Stimulated activated memory B cell treated with anti-CD40 and anti-IgM and Interleukin-4, amounts not matched to agents 10 μg/mL and 1 μg/mL and 100 μg/mL, for 72 hours (primary cell): ENCODE data around the gene RASSF5.

Experiments
- ATAC-seq: fragments of 150-1000 bp; cut with Tn5 transposase; 2 replicates; pipeline ENCODE4 v1.10.0; 2021
- H3K27ac Mint-ChIP-seq: one replicate; pipeline ENCODE4 v1.8.0; 2022; ENCODE audit warnings: mild to moderate bottlenecking, mixed read lengths
- H3K27me3 Mint-ChIP-seq: one replicate; pipeline ENCODE4 v1.8.0; 2022; ENCODE audit warnings: mixed read lengths
- H3K36me3 Mint-ChIP-seq: one replicate; pipeline ENCODE4 v1.8.0; 2022; ENCODE audit warnings: mixed read lengths
- H3K4me1 Mint-ChIP-seq: one replicate; pipeline ENCODE4 v1.8.0; 2022; ENCODE audit warnings: mixed read lengths
- H3K4me3 Mint-ChIP-seq: one replicate; pipeline ENCODE4 v1.8.0; 2022; ENCODE audit warnings: mild to moderate bottlenecking, moderate library complexity, mixed read lengths
- H3K9me3 Mint-ChIP-seq: one replicate; pipeline ENCODE4 v1.8.0; 2022; ENCODE audit warnings: mixed read lengths

RASSF5 gene

GRCh38 chr1:206486995-206487788 is 20.1 kb upstream of the RASSF5 start:
- no peaks in the 10 kb centered on the region for H3K9me3 Mint-ChIP-seq
- H3K27ac Mint-ChIP-seq = no peak overlapping the region
- no peak overlapping the region for H3K4me3 Mint-ChIP-seq
- H3K4me1 Mint-ChIP-seq = no peaks in the 10 kb centered on the region
- no peaks in the 10 kb centered on the region for H3K27me3 Mint-ChIP-seq
- ATAC-seq = no peak
- peaks cover 66% of the 10 kb centered on the region for H3K36me3 Mint-ChIP-seq

DNA sequence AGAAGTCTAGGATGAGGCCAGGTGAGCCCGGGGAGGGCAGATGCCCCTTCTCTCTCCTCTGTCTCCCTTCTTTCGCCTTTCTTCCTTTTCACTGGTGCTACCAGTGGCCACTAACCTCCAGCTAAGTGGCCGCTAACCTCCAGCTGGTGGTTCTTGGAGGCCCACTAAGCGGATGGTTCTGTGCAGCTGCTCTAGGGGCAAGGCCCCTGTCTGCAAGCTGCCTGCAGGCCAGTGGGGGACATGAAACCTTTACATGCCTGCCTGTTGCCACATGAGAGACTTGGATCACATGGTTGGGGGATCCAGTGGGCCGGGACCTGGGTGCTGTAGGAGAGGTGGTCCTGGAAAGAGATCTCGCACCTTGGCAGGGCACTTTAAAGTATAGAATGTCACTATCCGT is 19.4 kb upstream of the RASSF5 start:
- H3K36me3 Mint-ChIP-seq = peaks cover 66% of the 10 kb centered on the region

DNA sequence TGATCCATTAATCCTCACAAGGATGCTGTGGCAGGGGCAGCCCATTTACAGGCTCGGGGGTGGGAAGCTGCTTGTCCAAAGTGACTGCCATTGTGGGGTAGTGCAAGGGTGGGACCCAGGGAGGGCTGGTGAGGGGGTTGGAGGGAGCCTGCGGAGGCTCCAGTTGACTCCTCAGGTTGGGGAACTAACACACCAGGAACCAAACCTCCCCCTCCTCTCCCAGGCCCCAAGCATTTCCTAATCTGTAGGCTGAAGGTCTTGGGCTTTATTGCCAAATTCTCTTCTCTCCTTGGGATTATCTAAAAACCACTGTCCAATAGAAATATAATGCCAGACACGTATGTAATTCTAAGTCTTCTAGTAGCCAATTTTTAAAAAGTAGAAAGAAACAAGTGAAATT is 18.9 kb upstream of the RASSF5 start:
- H3K4me1 Mint-ChIP-seq = no peaks in the 10 kb centered on the region

More for the DNA sequence above, 19.4 kb upstream of the RASSF5 start:
- Mint-ChIP-seq H3K27me3 (no peaks in the 10 kb centered on the region), H3K4me1 (no peaks in the 10 kb centered on the region), H3K27ac (peak overlapping the region; percentile 24), H3K9me3 (no peaks in the 10 kb centered on the region), H3K4me3 (no peak overlapping the region)
- ATAC-seq = no peak

DNA sequence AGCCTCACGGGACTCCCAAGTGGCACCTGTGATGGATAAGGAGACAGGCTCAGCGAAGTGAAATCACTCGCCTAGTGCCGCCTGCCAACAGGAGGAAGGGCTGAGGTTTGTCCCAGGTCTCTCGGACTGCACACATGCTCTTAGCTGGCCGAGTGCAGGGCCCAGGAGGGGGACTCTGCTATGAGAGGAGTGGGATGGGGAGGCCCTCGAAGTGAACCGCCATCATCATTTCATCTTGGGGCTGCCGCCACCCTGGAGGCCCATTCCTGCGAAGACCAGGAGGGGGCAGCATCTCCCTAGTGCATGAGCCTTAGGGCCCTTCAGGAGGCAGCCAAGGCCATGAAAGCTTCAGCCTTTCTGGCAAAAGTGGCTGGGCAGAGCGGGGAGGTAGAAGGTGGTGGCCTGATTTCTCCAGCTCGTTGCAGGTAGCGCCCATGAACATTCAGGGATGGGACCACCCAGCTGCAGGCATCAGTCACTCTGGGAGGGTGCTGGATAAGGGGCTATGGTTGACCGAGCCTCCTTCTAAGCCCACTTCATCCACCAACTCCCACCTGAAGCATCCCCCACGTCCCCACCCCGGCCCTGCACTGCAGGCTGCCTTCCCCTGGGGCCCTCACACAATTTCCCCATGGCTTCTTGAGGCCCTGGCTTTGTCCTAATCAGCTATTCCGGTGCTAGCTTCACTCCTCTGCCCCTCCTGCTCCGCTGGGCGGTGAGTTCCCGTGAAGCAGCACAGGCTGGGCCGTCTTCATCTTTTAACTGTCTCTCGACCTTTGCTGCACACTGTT is 17.2 kb upstream of the RASSF5 start:
- peaks cover 7% of the 10 kb centered on the region for H3K4me1 Mint-ChIP-seq
- H3K27ac Mint-ChIP-seq = no peak overlapping the region
- no peak overlapping the region for H3K4me3 Mint-ChIP-seq
- no peaks in the 10 kb centered on the region for H3K9me3 Mint-ChIP-seq
- ATAC-seq = peak; percentile 76
- no peaks in the 10 kb centered on the region for H3K27me3 Mint-ChIP-seq
- H3K36me3 Mint-ChIP-seq = peaks cover 58% of the 10 kb centered on the region

More for the DNA sequence above, 18.9 kb upstream of the RASSF5 start:
- Mint-ChIP-seq H3K36me3 (peaks cover 66% of the 10 kb centered on the region), H3K9me3 (no peaks in the 10 kb centered on the region), H3K27ac (peak overlapping the region; percentile 24), H3K27me3 (no peaks in the 10 kb centered on the region), H3K4me3 (no peak overlapping the region)
- ATAC-seq = no peak

DNA sequence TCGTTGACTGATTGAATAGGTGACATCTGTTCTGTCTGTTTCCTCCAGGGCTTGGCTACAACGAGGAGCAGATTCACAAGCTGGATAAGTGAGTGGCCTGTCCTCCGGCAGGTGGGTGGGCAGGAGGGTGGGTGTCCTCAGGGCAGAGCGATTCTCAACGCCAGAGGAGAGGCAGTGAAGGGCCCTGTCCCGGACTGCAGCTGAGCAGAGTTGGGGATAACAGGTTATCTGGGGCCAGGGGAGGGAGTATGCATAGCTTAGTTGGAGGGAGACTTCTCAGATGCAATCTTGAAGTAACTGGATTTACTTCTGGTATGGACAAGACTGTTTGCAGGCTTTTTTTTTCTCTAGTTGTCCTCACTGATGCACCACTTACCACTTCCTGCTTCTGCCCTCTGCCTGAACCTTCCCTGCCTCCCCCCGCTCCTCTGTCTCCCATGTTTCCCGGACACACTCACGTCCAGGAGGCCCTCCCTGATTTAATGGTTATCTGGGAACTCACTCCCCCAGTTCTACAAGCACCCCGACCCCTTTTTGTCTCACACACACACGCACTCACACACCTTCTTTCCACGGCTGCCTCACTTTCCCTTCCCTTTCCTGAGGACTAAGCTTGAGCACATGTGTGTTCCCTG is 16.4 kb upstream of the RASSF5 start:
- peaks cover 55% of the 10 kb centered on the region for H3K36me3 Mint-ChIP-seq
- H3K27me3 Mint-ChIP-seq = no peaks in the 10 kb centered on the region
- no peak overlapping the region for H3K27ac Mint-ChIP-seq
- H3K9me3 Mint-ChIP-seq = no peaks in the 10 kb centered on the region
- H3K4me1 Mint-ChIP-seq = peaks cover 14% of the 10 kb centered on the region
- H3K4me3 Mint-ChIP-seq = no peak overlapping the region
- no peak for ATAC-seq

- Mint-ChIP-seq H3K27ac (no peak overlapping the region), H3K27me3 (no peaks in the 10 kb centered on the region), H3K36me3 (peaks cover 55% of the 10 kb centered on the region), H3K4me3 (no peak overlapping the region), H3K9me3 (no peaks in the 10 kb centered on the region), H3K4me1 (peaks cover 21% of the 10 kb centered on the region)
- no peak for ATAC-seq
These were observed 15.7 kb upstream of the RASSF5 start for GRCh38 chr1:206491616-206492015.

GRCh38 chr1:206492589-206492988 is 14.7 kb upstream of the RASSF5 start:
- Mint-ChIP-seq H3K9me3 (no peaks in the 10 kb centered on the region), H3K36me3 (peaks cover 45% of the 10 kb centered on the region), H3K27ac (no peak overlapping the region), H3K27me3 (no peaks in the 10 kb centered on the region), H3K4me1 (peaks cover 31% of the 10 kb centered on the region), H3K4me3 (no peak overlapping the region)
- ATAC-seq = no peak

DNA sequence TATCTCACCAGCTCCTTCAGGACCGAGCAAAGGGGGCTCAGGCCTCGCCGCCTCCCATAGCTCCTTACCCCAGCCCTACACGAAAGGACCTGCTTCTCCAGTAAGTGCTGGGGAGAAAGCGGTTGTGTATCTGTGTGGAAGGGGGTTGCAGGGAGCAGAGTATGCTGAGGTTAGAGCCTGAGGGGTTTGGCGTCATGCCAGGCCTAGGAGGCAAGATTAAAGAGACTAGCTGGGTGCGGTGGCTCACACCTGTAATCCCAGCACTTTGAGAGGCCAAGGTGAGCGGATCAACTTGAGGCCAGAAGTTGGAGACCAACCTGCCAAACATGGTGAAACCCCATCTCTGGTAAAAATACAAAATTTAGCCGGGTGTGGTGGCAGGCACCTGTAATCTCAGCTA is 14.1 kb upstream of the RASSF5 start:
- H3K27ac Mint-ChIP-seq = no peak overlapping the region

GRCh38 chr1:206495011-206495461 is 12.3 kb upstream of the RASSF5 start:
- Mint-ChIP-seq H3K27me3 (no peaks in the 10 kb centered on the region), H3K4me3 (peak overlapping the region; percentile 38)

More for the DNA sequence above, 14.1 kb upstream of the RASSF5 start:
- Mint-ChIP-seq H3K4me1 (peaks cover 38% of the 10 kb centered on the region), H3K27me3 (no peaks in the 10 kb centered on the region), H3K36me3 (peaks cover 44% of the 10 kb centered on the region), H3K9me3 (no peaks in the 10 kb centered on the region), H3K4me3 (no peak overlapping the region)
- ATAC-seq = no peak

DNA sequence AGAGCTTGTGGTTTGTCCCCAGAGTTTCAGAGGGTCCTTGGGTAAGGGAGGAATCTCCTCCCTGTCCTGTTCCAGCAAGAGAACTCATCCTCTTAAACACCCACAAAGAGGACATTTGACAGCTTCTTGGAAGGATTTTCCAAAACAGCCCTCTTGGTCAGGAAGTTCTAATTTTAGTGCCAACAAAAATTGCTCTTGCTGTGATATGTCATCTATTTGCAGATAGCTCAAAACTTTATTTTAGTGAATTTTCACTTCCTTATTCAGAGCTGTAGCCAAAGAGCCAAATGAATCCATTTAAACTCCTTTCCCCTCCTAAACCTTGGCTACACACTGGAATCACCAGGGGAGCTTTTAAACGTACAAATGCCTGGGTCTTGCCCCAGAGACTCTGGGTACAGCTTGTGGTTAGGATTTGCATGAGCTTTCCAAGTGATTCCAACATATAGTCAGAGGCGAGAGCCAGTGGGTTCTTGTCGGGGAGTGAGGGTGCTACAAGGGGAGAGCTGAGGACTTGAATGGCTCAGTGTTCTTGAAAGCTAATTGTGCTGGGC is 11.8 kb upstream of the RASSF5 start:
- H3K4me1 Mint-ChIP-seq = peaks cover 45% of the 10 kb centered on the region
- no peaks in the 10 kb centered on the region for H3K27me3 Mint-ChIP-seq
- ATAC-seq = peak; percentile 64
- peaks cover 40% of the 10 kb centered on the region for H3K36me3 Mint-ChIP-seq
- H3K27ac Mint-ChIP-seq = peak overlapping the region; percentile 82
- H3K4me3 Mint-ChIP-seq = no peak overlapping the region
- no peaks in the 10 kb centered on the region for H3K9me3 Mint-ChIP-seq

More at GRCh38 chr1:206495011-206495461, 12.3 kb upstream of the RASSF5 start:
- no peaks in the 10 kb centered on the region for H3K9me3 Mint-ChIP-seq
- H3K4me1 Mint-ChIP-seq = peaks cover 45% of the 10 kb centered on the region
- peak; percentile 32 for ATAC-seq
- peaks cover 45% of the 10 kb centered on the region for H3K36me3 Mint-ChIP-seq
- peak overlapping the region; percentile 82 for H3K27ac Mint-ChIP-seq

GRCh38 chr1:206496131-206496793 is 11.1 kb upstream of the RASSF5 start:
- H3K9me3 Mint-ChIP-seq = no peaks in the 10 kb centered on the region
- no peaks in the 10 kb centered on the region for H3K27me3 Mint-ChIP-seq
- peaks cover 45% of the 10 kb centered on the region for H3K4me1 Mint-ChIP-seq
- H3K4me3 Mint-ChIP-seq = peak overlapping the region; percentile 36
- peaks cover 33% of the 10 kb centered on the region for H3K36me3 Mint-ChIP-seq
- ATAC-seq = peak; percentile 89
- peak overlapping the region; percentile 82 for H3K27ac Mint-ChIP-seq

DNA sequence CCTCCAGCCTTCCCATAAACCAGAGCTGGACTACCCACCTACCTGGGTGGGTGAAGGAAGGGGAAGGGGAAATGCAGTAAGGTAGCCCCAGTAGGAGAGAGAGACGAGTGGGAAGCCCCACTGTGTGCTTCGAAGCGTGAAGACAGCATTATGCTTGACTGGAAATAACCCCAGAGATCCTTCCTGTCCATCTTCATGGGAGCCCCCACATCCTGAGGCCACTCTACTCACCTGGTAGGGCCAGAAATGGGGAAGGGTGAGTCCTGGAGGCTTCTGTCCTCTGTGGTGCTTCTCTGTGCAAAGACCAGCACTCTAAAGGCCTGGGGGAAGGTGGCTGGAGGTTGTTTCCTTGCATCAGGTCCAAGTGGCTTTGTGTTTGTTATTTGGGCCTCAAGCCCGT is 10.0 kb upstream of the RASSF5 start:
- peak; percentile 44 for ATAC-seq
- Mint-ChIP-seq H3K36me3 (peaks cover 25% of the 10 kb centered on the region), H3K27ac (peak overlapping the region; percentile 82), H3K27me3 (no peaks in the 10 kb centered on the region), H3K9me3 (no peaks in the 10 kb centered on the region), H3K4me3 (peak overlapping the region; percentile 40), H3K4me1 (peaks cover 45% of the 10 kb centered on the region)

GRCh38 chr1:206497774-206498173 is 9.6 kb upstream of the RASSF5 start:
- H3K4me1 Mint-ChIP-seq = peaks cover 45% of the 10 kb centered on the region
- H3K27ac Mint-ChIP-seq = peak overlapping the region; percentile 82
- H3K36me3 Mint-ChIP-seq = peaks cover 21% of the 10 kb centered on the region
- no peak for ATAC-seq
- no peaks in the 10 kb centered on the region for H3K9me3 Mint-ChIP-seq
- no peak overlapping the region for H3K4me3 Mint-ChIP-seq
- H3K27me3 Mint-ChIP-seq = no peaks in the 10 kb centered on the region

- Mint-ChIP-seq H3K9me3 (no peaks in the 10 kb centered on the region), H3K27ac (no peak overlapping the region), H3K4me1 (peaks cover 45% of the 10 kb centered on the region), H3K36me3 (peaks cover 12% of the 10 kb centered on the region), H3K27me3 (no peaks in the 10 kb centered on the region), H3K4me3 (no peak overlapping the region)
- ATAC-seq = no peak
These were observed 8.6 kb upstream of the RASSF5 start for GRCh38 chr1:206498685-206499084.
